Measurements from ENCODE around the gene OR5AS1.
"Not testable (repeated sequence)": the region's sequence is repeated elsewhere in the genome, so short reads cannot be mapped to it uniquely, and the experiment has no call there.

The OR5AS1 gene

DNA sequence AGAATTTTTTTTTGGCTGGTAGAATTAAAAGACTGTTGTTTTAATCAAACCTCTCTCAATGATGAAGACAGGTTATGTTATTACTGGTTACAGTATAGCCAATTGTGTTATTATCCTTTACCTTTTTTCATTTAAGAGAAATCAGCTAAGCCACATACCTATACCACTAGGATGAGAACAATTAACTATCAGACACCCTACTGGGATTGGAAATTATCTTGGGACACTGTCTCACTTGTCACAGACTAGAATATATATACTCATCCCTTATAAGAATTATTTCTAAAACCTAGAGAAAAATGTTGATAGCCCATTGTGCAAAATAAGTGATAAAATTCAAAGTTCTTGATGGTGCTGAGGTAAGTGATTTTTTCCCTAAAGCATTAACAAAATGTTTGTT is at the start of gene OR5AS1:
TSS of gene OR5AS1 (plus strand) at position 301 of the 400 bp plus-strand sequence. CDS start 2,765 bp downstream, outside the sequence.
- no peak for DNase-seq

GRCh38 chr11:55994525-55994924 is 32.9 kb upstream of the OR5AS1 start, which contains the start of gene OR5F1:
Gene OR5F1, minus strand, starts transcription at chr11:55994625. Its CDS starts 0 bp downstream, at chr11:55994625.
- DNase-seq = no peak

DNA sequence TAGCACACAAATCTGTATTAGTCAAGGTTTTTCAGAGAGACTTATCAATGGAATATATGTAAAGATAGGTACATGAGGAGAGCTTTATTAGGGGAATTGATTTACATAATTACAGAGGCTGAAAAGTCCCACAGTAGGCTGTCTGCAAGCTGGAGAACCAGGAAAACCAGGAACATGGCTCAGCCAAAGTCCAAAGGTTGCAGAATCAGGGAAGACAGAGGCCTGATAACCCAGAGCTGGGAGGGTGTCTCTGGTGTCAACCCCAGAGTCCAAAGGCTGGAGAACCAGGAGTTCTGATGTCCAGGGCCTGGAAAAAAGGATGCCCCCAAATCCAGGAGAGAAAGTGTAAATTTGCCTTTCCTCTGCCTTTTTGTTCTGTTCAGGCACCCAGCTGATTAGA is 16.7 kb upstream of the OR5AS1 start:
- no peak for DNase-seq

GRCh38 chr11:56013805-56014204 is 13.6 kb upstream of the OR5AS1 start:
- DNase-seq = no peak

GRCh38 chr11:56045538-56045937 is 18.1 kb downstream of the OR5AS1 start:
- DNase-seq = no peak

DNA sequence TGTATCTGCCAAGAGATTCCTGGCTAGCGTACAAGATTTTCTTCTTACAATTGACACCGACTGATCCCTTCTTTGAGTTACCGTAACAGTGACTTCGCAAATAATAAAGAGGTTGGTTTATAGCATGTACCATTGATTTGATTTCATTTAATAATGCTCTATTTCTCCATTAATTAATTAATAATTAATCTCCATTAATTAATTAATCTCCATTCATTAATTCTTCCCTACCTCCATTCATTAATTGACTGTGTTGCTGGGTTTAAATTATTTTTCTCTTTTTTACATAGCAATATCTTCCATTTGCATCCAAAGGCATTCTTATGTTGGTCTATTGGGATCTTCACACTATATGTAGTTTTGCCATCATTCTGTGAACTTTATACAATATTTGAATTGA is 21.0 kb downstream of the OR5AS1 start:
- no peak for DNase-seq

- no peak for DNase-seq
These were observed 22.0 kb downstream of the OR5AS1 start for GRCh38 chr11:56049487-56049886.

DNA sequence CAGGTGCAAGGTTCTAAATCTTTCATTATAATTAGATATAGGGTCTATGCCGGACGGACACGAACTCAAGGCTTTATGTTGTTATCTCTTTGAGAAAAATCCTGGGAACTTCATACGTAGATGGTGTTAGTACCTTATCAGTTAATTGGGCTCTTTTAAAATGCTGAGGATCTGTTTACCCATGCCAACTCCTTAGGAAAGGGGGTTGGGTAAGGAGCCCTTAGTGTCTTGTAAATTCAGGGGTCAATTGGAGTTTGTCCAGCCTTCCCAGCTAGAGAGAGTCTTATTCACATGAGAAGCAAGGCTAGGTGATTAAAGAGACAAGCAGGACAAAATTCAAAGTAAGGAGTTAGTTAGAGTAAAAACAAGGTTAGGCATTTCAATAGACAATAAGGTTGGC is 28.9 kb downstream of the OR5AS1 start:
- not testable (repeated sequence) for DNase-seq

- DNase-seq = not testable (repeated sequence)
These were observed 30.3 kb downstream of the OR5AS1 start for GRCh38 chr11:56057661-56058237.

DNA sequence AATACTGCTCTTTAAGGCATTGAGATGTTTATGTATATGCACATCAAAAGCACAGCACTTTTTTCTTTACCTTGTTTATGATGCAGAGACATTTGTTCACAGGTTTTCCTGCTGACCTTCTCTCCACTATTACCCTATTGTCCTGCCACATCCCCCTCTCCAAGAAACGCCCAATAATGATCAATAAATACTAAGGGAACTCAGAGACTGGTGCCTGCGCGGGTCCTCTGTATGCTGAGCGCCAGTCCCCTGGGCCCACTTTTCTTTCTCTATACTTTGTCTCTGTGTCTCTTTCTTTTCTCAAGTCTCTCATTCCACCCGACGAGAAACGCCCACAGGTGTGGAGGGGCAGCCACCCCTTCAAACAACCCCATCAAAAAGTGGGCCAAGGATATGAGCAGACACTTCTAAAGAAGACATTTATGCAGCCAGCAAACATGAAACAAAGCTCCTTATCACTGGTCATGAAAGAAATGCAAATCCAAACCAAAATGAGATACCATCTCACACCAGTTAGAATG is 30.9 kb downstream of the OR5AS1 start:
- not testable (repeated sequence) for DNase-seq

DNA sequence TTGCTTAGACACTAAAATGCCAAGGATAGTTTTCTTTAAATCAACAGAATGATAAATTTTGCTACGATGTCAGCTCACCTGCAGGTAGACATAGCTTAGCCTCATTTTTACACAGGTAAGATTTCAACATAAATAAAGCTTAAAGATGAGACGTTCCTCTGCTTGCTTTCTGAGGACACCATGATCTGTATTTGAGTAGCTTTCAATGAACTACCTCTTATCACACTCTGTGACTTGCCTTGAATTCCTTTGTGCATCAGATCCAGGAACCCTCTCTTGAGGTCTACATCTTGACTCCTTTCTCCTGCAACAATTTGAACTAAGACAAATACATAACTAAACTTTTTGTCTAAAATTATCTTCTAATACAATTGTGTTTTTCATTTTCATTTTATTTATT is 39.5 kb downstream of the OR5AS1 start:
- no peak for DNase-seq

All from NCI-H2107 (cell line).